NT2/D1 (cell line): ENCODE results near the gene RAB27A.
"Not testable (repeated sequence)": the region's sequence is repeated elsewhere in the genome, so short reads cannot be mapped to it uniquely, and the experiment has no call there.

Experiments used
- DNase-seq: peaks from one replicate; pipeline ENCODE4 v3.0.0-alpha.2; 2011; ENCODE audit warnings: low read depth, low spot score
- H3K27me3 ChIP-seq: 2 replicates; pipeline ENCODE4 v1.6.0; 2011; ENCODE audit warnings: mild to moderate bottlenecking; ENCODE audit not compliant: insufficient read length, insufficient read depth
- H3K36me3 ChIP-seq: 2 replicates; pipeline ENCODE4 v1.6.1; 2011; ENCODE audit warnings: mild to moderate bottlenecking, low read length, mixed read lengths; ENCODE audit not compliant: insufficient read depth, insufficient read length
- H3K4me1 ChIP-seq: 2 replicates; pipeline ENCODE4 v1.5.1; 2011; ENCODE audit not compliant: insufficient read depth, insufficient read length
- H3K4me3 ChIP-seq: 2 replicates; pipeline ENCODE4 v1.5.1; 2011; ENCODE audit warnings: low read depth; ENCODE audit not compliant: insufficient read length
- H3K9ac ChIP-seq: 2 replicates; pipeline ENCODE4 v1.6.0; 2011; ENCODE audit warnings: low read depth; ENCODE audit not compliant: insufficient read length
- H3K9me3 ChIP-seq: 2 replicates; pipeline ENCODE4 v1.5.1; 2011; ENCODE audit warnings: mild to moderate bottlenecking, low read length; ENCODE audit not compliant: insufficient read depth
- SUZ12 ChIP-seq: IDR thresholded peaks from 2 replicates; pipeline ENCODE4 v1.6.1; 2011; ENCODE audit not compliant: insufficient read length, insufficient read depth; ENCODE audit errors: extremely low read depth
- YY1 ChIP-seq: IDR thresholded peaks from 2 replicates; pipeline ENCODE4 v1.6.1; 2011; ENCODE audit not compliant: insufficient read length, insufficient read depth
- ZNF274 ChIP-seq: IDR thresholded peaks from 2 replicates; pipeline ENCODE4 v1.6.1; 2011; ENCODE audit warnings: mild to moderate bottlenecking, low read depth, low read length

RAB27A gene

GRCh38 chr15:55288006-55288717 lies 1.5 kb downstream of the RAB27A start:
- Histone ChIP-seq H3K4me3 (no peak overlapping the region), H3K27me3 (peaks cover 2% of the 10 kb centered on the region), H3K9me3 (no peaks in the 10 kb centered on the region), H3K4me1 (no peaks in the 10 kb centered on the region), H3K9ac (no peak overlapping the region), H3K36me3 (no peaks in the 10 kb centered on the region)
- TF ChIP-seq YY1 (no peak), ZNF274 (no peak), SUZ12 (no peak)
- DNase-seq = no peak

GRCh38 chr15:55286442-55287189 lies 3.0 kb downstream of the RAB27A start:
- not testable (repeated sequence) for H3K9me3 ChIP-seq, H3K9ac ChIP-seq, H3K27me3 ChIP-seq, H3K4me3 ChIP-seq, H3K4me1 ChIP-seq, H3K36me3 ChIP-seq, DNase-seq

GRCh38 chr15:55284426-55284825 lies 5.2 kb downstream of the RAB27A start:
- TF ChIP-seq SUZ12 = no peak
- TF ChIP-seq ZNF274 = no peak
- no peak for TF ChIP-seq YY1
- Histone ChIP-seq H3K9ac (no peak overlapping the region), H3K4me3 (no peak overlapping the region), H3K4me1 (no peaks in the 10 kb centered on the region), H3K27me3 (peaks cover 2% of the 10 kb centered on the region), H3K36me3 (no peaks in the 10 kb centered on the region), H3K9me3 (no peaks in the 10 kb centered on the region)
- no peak for DNase-seq

GRCh38 chr15:55283379-55284147 lies 6.0 kb downstream of the RAB27A start:
- DNase-seq = no peak
- H3K9ac ChIP-seq = no peak overlapping the region
- no peaks in the 10 kb centered on the region for H3K36me3 ChIP-seq
- H3K4me3 ChIP-seq = no peak overlapping the region
- TF ChIP-seq ZNF274 (no peak), YY1 (no peak)
- no peaks in the 10 kb centered on the region for H3K4me1 ChIP-seq
- H3K9me3 ChIP-seq = no peaks in the 10 kb centered on the region
- no peaks in the 10 kb centered on the region for H3K27me3 ChIP-seq

- DNase-seq = no peak
- Histone ChIP-seq H3K4me1 (no peaks in the 10 kb centered on the region), H3K9me3 (no peaks in the 10 kb centered on the region), H3K27me3 (no peaks in the 10 kb centered on the region), H3K36me3 (no peaks in the 10 kb centered on the region), H3K4me3 (no peak overlapping the region), H3K9ac (no peak overlapping the region)
- no peak for TF ChIP-seq YY1
Observed at GRCh38 chr15:55282284-55282833, 7.3 kb downstream of the RAB27A start.

GRCh38 chr15:55281517-55282228 lies 7.9 kb downstream of the RAB27A start:
- TF ChIP-seq YY1 (no peak), SUZ12 (no peak), ZNF274 (no peak)
- no peaks in the 10 kb centered on the region for H3K27me3 ChIP-seq
- DNase-seq = no peak
- no peak overlapping the region for H3K4me3 ChIP-seq
- H3K4me1 ChIP-seq = no peaks in the 10 kb centered on the region
- no peaks in the 10 kb centered on the region for H3K9me3 ChIP-seq
- no peak overlapping the region for H3K9ac ChIP-seq
- H3K36me3 ChIP-seq = no peaks in the 10 kb centered on the region

GRCh38 chr15:55280589-55280988 lies 9.0 kb downstream of the RAB27A start:
- not testable (repeated sequence) for H3K36me3 ChIP-seq, H3K9me3 ChIP-seq, H3K27me3 ChIP-seq, H3K4me1 ChIP-seq, H3K9ac ChIP-seq, H3K4me3 ChIP-seq, DNase-seq
